A673 (cell line): Measurements from ENCODE around the gene PEX5L. TPM values are rescaled to one million over a fixed set of nuclear protein-coding genes. Genes with fewer than 3 reads are reported as not detected.

Experiments
- BruUV-seq: library from RNA; stranded (reverse); fragments of 400-500 nt; replicated peaks from 2 replicates; lab custom pipeline; 2021; lab: Mats Ljungman, UMichigan
- CTCF ChIA-PET: fragments of 300-600 bp; sonication (Branson Sonifier 250); formaldehyde crosslinking; loops from one replicate; lab custom pipeline; 2022; ENCODE audit warnings: antibody characterized with exemption; lab: Charles Lee
- POLR2A ChIA-PET: fragments of 300-600 bp; sonication (Branson Sonifier 250); formaldehyde crosslinking; loops from one replicate; lab custom pipeline; 2022; ENCODE audit warnings: antibody characterized with exemption; ENCODE audit not compliant: low non-redundant PET; lab: Charles Lee
- DNase-seq: peaks from one replicate; pipeline ENCODE4 v3.0.0-alpha.2; 2015; ENCODE audit warnings: low spot score
- H3K27ac ChIP-seq: fragments of 200-600 bp; sonication (generic); 2 replicates; pipeline ENCODE4 v1.5.1; 2016; ENCODE audit warnings: mixed run types, low read depth, mild to moderate bottlenecking, mixed read lengths, antibody characterized with exemption, low read length; ENCODE audit not compliant: poor library complexity, severe bottlenecking
- H3K27me3 ChIP-seq: fragments of 200-600 bp; sonication (generic); replicated peaks from 2 replicates; pipeline ENCODE4 v1.6.1; 2017; ENCODE audit warnings: mixed run types, low read depth, mild to moderate bottlenecking, mixed read lengths, antibody characterized with exemption, low read length; ENCODE audit not compliant: insufficient read depth, poor library complexity
- H3K36me3 ChIP-seq: fragments of 200-600 bp; sonication (generic); 2 replicates; pipeline ENCODE4 v1.6.1; 2016; ENCODE audit warnings: mixed run types, mild to moderate bottlenecking, mixed read lengths, antibody characterized with exemption, low read length; ENCODE audit not compliant: insufficient read depth, poor library complexity, severe bottlenecking
- H3K4me1 ChIP-seq: fragments of 200-600 bp; sonication (generic); 2 replicates; pipeline ENCODE4 v1.6.1; 2017; ENCODE audit warnings: mixed run types, mild to moderate bottlenecking, mixed read lengths, antibody characterized with exemption, low read length; ENCODE audit not compliant: insufficient read depth, poor library complexity, severe bottlenecking
- H3K4me3 ChIP-seq: fragments of 200-600 bp; sonication (generic); 2 replicates; pipeline ENCODE4 v1.5.1; 2016; ENCODE audit warnings: low read depth, mixed run types, mild to moderate bottlenecking, mixed read lengths, low read length; ENCODE audit not compliant: poor library complexity, severe bottlenecking
- H3K9me3 ChIP-seq: fragments of 200-600 bp; sonication (generic); 2 replicates; pipeline ENCODE4 v1.6.1; 2016; ENCODE audit warnings: mixed run types, low read depth, mild to moderate bottlenecking, mixed read lengths, antibody characterized with exemption, low read length; ENCODE audit not compliant: poor library complexity, severe bottlenecking
- EZH2 ChIP-seq: fragments of 200-600 bp; sonication (generic); IDR thresholded peaks from 2 replicates; pipeline ENCODE4 v1.6.1; 2017; ENCODE audit warnings: borderline replicate concordance, low read depth, mild to moderate bottlenecking, mixed read lengths, antibody characterized with exemption, low read length; ENCODE audit not compliant: poor library complexity, severe bottlenecking
- intact Hi-C: fragments of 100-400 bp; cut with micrococcal nuclease; formaldehyde crosslinking; loops from one replicate; pipeline ENCODE4 v1.10.0; 2022; ENCODE audit not compliant: unreplicated experiment
- total RNA-seq: library from RNA; stranded (reverse); gene quantifications from 2 replicates; pipeline ENCODE4 v1.2.3, GENCODE V29; 2021
- TF ChIP-seq, protein P1 (sequence below): fragments of 300-800, 200-600 bp; sonication (generic); conservative IDR thresholded peaks from 2 replicates; pipeline ENCODE4 v1.5.1; 2017; ENCODE audit warnings: low read depth, mild to moderate bottlenecking, antibody characterized with exemption, low read length, moderate library complexity, mixed read lengths

Gene PEX5L
- total RNA-seq, 1 experiment from 2014 or later = not detected

DNA sequence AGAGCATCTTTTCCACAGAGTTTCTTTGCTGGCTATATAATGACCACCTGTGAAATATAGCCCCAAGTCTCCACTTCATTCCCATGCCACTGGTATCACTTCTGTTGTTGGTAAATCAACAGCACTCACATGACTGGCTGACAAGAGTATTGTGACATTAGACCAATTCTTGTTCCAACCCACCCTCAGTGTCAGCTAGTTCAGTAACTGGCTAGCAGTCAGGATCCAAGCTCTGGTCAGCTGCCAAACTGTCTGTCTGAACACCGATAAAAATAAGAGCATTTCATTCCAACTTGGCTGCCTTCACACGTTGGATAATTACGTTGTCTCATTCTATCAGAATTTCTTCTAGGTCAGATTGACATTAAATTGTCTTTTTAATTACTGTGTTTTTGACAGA is 217.4 kb downstream of the PEX5L start:
- POLR2A ChIA-PET = no interaction called here

DNA sequence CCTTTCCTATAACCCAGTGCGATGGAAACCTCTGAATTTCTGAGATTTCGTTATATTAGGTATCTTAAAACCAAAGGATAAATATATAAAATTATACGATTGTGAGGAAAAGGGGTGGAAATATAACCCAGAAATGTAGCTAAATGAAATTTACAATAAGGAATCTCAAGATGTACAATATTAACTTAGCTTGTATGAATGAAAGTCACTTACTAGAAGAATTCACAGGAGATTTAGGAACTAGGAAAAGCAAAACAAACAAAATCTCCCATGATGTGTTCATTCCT is 224.7 kb downstream of the PEX5L start:
- H3K27ac ChIP-seq = no peak overlapping the region
- no peak for TF ChIP-seq EZH2
- TF ChIP-seq, protein P1, sequence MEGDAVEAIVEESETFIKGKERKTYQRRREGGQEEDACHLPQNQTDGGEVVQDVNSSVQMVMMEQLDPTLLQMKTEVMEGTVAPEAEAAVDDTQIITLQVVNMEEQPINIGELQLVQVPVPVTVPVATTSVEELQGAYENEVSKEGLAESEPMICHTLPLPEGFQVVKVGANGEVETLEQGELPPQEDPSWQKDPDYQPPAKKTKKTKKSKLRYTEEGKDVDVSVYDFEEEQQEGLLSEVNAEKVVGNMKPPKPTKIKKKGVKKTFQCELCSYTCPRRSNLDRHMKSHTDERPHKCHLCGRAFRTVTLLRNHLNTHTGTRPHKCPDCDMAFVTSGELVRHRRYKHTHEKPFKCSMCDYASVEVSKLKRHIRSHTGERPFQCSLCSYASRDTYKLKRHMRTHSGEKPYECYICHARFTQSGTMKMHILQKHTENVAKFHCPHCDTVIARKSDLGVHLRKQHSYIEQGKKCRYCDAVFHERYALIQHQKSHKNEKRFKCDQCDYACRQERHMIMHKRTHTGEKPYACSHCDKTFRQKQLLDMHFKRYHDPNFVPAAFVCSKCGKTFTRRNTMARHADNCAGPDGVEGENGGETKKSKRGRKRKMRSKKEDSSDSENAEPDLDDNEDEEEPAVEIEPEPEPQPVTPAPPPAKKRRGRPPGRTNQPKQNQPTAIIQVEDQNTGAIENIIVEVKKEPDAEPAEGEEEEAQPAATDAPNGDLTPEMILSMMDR = no peak
- no peaks in the 10 kb centered on the region for H3K36me3 ChIP-seq
- H3K9me3 ChIP-seq = no peaks in the 10 kb centered on the region
- POLR2A ChIA-PET = no interaction called here
- CTCF ChIA-PET = interaction anchor here (1.1 to 1.4 kb wide), 2 partner anchors 40 to 490 kb away, joined by 3 to 6 read pairs; no protein-coding TSS in a partner anchor
- H3K4me3 ChIP-seq = no peak overlapping the region
- H3K4me1 ChIP-seq = no peaks in the 10 kb centered on the region
- intact Hi-C loops = loop anchor here (5.0 to 10.0 kb wide), 2 partner anchors 273 to 785 kb away; no protein-coding TSS in a partner anchor
- no peaks in the 10 kb centered on the region for H3K27me3 ChIP-seq
- no TSS peak for BruUV-seq
- DNase-seq = no peak

More for the DNA sequence above, 217.4 kb downstream of the PEX5L start:
- Histone ChIP-seq H3K4me3 (no peak overlapping the region), H3K36me3 (no peaks in the 10 kb centered on the region), H3K4me1 (no peaks in the 10 kb centered on the region), H3K9me3 (no peaks in the 10 kb centered on the region), H3K27me3 (peaks cover 28% of the 10 kb centered on the region), H3K27ac (no peak overlapping the region)
- TF ChIP-seq, protein P1 = no peak
- TF ChIP-seq EZH2 = no peak
- BruUV-seq = no TSS peak
- no peak for DNase-seq
- intact Hi-C loops = loop anchor here (10.0 kb wide), 1 partner anchor 265 kb away; no protein-coding TSS in a partner anchor
- CTCF ChIA-PET = no interaction called here

DNA sequence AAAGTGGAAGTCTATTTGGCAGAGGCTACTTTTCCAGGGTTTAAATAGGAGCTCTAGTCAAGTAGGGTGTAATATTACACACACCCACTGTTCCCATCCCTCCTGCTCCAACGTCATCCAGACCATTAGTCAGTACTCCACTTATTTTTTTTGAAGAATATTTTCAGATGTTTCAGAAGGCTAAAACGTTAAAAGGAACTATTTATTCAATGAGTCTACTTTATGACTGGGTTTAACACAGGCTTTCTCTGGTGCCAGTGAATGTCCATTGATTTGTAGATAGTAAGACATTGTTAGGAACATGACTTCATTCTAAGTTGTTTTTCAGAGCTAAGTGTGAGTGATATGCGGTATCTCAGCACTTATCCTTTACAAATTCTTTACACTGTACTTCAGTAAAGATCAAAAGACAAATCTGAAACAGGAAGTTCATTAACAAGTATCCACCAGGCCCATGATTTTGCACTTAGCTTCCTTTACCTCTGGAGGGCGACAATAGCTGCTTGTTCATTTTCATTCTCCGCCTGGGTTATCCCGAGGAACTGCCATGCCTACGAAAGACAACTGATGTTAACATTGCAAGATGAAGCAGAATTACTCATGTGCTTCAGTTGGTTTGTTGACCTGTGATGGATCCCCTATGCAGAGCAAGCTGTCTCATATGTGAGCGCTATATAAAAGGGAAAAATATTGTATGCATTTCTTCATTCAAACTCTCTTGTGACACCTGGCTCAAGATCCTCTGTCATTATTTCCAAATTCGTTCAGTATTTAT is 225.2 kb downstream of the PEX5L start:
- Histone ChIP-seq H3K9me3 (no peaks in the 10 kb centered on the region), H3K4me1 (no peaks in the 10 kb centered on the region), H3K4me3 (no peak overlapping the region), H3K27ac (no peak overlapping the region), H3K27me3 (no peaks in the 10 kb centered on the region), H3K36me3 (no peaks in the 10 kb centered on the region)
- peak; percentile 78 for DNase-seq
- intact Hi-C loops = loop anchor here (5.0 to 10.0 kb wide), 2 partner anchors 273 to 786 kb away; no protein-coding TSS in a partner anchor
- TF ChIP-seq, protein P1 = peak; percentile 86
- TF ChIP-seq EZH2 = no peak
- POLR2A ChIA-PET = no interaction called here
- no TSS peak for BruUV-seq
- CTCF ChIA-PET = interaction anchor here (1.1 to 1.4 kb wide), 3 partner anchors 41 to 490 kb away, joined by 3 to 6 read pairs (median 3); no protein-coding TSS in a partner anchor
